GM12801 (cell line): ENCODE data around the gene PTPRB.

Experiments used
- TF ChIP-seq, protein P1 (sequence below): IDR thresholded peaks from one replicate; pipeline ENCODE4 v1.5.1; 2011; ENCODE audit warnings: control low read depth; ENCODE audit not compliant: insufficient read length; ENCODE audit errors: extremely low read depth

PTPRB gene

DNA sequence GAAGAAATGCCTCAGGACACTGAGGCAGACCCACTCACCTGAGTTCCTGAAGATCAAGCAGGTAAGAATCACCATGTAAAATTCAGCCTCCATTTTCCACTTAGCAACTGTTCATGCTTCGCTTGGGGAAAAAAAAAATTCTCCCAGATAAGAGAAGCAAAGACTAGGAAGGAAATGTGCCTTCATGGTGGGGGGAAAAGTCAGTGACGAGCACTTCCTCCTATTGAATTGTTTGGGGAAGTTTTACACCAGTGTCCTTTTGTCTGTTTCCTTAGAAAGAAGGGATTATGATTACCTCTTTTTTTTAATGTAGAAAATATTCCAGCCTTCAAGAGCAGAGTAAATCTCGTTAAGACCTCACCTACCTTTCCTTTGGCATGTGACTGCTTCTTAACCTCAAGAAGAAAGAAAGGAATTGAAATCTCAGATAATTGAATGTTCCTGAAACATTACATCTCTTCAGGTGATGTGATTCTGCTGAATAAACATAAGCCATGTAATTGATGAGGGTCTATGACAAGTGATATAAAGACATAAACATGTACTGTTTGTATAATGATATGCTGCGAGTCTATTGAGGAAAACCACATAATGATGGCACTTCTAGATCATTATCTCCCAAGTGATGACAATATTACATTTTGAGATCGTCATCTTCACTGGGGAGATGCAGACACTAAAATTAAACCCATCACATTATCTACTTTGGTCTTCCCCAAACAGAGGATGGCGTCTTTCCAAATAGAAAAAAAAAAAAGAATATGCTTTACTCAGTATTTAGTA lies at the start of gene PTPRB:
TSS of gene PTPRB (minus strand) at position 127 of the 783 bp plus-strand sequence. CDS start at position 93, 34 bp downstream.
- TF ChIP-seq, protein P1, sequence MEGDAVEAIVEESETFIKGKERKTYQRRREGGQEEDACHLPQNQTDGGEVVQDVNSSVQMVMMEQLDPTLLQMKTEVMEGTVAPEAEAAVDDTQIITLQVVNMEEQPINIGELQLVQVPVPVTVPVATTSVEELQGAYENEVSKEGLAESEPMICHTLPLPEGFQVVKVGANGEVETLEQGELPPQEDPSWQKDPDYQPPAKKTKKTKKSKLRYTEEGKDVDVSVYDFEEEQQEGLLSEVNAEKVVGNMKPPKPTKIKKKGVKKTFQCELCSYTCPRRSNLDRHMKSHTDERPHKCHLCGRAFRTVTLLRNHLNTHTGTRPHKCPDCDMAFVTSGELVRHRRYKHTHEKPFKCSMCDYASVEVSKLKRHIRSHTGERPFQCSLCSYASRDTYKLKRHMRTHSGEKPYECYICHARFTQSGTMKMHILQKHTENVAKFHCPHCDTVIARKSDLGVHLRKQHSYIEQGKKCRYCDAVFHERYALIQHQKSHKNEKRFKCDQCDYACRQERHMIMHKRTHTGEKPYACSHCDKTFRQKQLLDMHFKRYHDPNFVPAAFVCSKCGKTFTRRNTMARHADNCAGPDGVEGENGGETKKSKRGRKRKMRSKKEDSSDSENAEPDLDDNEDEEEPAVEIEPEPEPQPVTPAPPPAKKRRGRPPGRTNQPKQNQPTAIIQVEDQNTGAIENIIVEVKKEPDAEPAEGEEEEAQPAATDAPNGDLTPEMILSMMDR, result no peak

DNA sequence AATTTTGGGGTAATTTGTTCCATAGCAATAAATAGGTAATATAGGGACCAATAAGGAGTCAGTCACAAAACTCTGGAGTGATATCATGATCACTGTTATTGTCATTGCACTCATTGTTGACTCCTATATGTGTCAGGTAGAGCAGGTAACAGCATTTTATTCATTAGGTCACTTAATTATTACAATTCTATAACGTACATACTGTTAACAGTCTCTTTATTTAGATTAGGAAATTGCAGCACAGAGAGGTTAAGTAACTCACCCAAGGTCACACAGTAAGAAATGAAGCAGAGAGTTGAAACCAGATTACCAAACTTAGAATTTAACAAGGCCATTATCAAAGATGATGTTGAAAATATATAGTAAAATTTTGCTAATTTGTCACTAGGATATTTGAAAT lies 49.7 kb upstream of the PTPRB start:
- TF ChIP-seq, protein P1, result no peak

DNA sequence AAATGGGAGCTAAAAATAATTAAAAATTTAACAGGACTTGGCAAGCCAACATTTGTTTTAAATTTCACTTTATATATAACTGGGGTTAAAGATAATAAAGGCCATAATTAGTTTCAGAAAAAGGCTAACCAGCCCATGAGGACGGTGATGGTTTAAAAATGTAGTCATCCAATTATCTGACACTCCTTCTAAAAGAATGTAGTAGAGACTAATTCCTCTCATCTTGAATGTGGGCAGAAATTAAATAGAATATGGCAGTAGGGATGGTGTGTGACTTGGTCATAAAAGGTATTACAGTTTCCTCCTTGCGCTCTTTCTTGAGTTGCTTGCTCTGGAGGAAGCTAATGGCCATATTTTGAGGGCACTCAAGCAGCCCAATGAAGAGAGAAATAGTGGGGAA lies 49.1 kb upstream of the PTPRB start:
- TF ChIP-seq, protein P1, result no peak

DNA sequence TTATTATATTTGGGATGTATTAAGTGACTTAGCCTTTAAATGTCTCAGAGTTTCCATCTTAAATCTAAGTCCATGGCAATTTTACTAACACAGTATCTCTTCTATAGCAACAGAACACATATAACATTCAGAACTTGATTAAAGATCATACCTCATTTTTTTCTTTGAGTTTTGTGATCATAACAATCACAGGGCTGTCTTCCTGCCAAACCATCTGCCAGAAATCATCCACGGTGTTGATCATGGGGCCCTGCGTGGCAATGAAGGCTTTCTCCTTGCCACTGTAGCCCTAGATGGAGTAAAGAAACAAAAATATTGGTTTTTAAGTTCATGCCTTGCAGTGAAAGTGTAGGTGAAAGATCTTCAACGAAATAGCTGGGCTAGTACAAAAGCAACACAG lies 46.7 kb upstream of the PTPRB start:
- TF ChIP-seq, protein P1, result no peak

DNA sequence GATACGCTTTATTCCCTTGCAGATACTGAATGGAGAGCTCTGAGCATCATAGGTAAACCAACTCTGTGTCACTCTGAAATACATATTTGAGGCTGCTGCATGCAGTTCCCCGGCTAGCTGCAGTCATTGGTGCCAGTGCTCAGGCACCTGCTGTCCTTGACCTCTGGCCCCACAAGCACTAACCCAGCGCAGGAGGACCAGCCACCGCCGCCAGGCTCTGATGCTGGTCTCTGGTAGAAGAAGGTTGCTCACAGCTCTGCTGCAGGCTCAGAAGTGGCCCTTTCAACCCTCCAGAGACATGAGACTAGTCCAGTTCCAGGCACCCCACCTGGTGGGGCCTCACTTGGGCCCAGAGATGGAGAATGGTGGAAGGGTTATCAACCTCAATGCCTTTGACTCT lies 34.5 kb upstream of the PTPRB start:
- TF ChIP-seq, protein P1, result no peak

DNA sequence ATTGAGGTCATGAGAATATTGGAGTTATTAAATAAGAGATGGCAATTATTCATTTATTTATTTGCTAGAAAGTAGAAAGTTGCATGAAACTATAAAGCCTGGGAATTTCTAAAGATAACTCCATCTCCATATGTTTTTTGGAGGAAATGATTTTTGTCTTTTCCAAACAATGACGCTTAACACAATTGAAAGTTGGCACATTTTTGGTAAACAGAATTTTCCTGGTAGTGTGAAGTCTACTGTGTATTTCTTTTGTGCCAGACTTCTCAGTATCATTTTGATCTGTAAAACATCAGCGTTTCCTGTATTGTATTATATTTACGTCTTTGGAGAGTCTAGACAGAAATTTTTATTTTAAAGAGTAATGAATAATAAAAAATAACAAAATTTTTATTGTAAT lies 33.7 kb upstream of the PTPRB start:
- TF ChIP-seq, protein P1, result no peak

DNA sequence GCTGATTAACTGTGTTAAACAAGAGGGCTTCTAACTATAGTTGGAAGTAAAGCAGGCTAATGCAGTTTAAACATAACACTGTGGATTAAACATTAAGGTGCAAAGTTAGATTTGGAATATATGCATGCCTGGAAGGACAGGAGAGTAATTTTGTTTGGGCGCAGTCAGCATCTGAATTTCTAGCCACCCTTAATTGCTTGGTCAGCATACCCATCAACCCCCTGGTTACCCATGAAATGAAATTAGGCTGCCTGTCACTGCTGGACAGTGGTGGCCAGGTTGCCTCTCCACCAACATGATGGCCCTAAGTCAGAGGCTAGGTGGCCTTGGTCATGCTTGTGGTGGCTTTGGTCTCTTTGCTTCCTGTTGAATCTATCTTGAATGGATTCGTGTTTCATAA lies 30.0 kb upstream of the PTPRB start:
- TF ChIP-seq, protein P1, result no peak
